IMR-90 (cell line): ENCODE results near the gene SERPINB2. TPM values are rescaled to one million over a fixed set of nuclear protein-coding genes. Genes with fewer than 3 reads are reported as not detected.

Source experiments
- ATAC-seq: fragments of 200-7000 bp; cut with Tn5 transposase; 2 replicates; pipeline ENCODE4 v1.9.1; 2020; ENCODE audit warnings: low read depth, mild to moderate bottlenecking, moderate library complexity
- BruUV-seq: library from RNA; stranded (reverse); fragments of 400-500 nt; replicated peaks from 2 replicates; lab custom pipeline; 2021; lab: Mats Ljungman, UMichigan
- CTCF ChIA-PET: fragments of 300-600 bp; formaldehyde crosslinking; extraction: SDS; loops from one replicate; lab custom pipeline; 2021; ENCODE audit warnings: antibody characterized with exemption; lab: Yijun Ruan, JAX
- POLR2A ChIA-PET: fragments of 300-600 bp; sonication (Branson Sonifier 250); formaldehyde crosslinking; loops from one replicate; lab custom pipeline; 2022; ENCODE audit warnings: antibody characterized with exemption; ENCODE audit not compliant: unreplicated experiment; lab: Charles Lee
- DNase-seq: peaks from one replicate; pipeline ENCODE4 v3.0.0; 2013
- H2AFZ ChIP-seq: replicated peaks from 2 replicates; pipeline ENCODE3; 2013; ENCODE audit warnings: low read length, mild to moderate bottlenecking; ENCODE audit not compliant: poor library complexity
- H2AK5ac ChIP-seq: 2 replicates; pipeline ENCODE4 v1.6.1; 2013; ENCODE audit warnings: low read depth, low read length, inconsistent platforms
- H2AK9ac ChIP-seq: replicated peaks from 2 replicates; pipeline ENCODE3; 2013; ENCODE audit warnings: mild to moderate bottlenecking, low read depth, low read length, moderate library complexity; ENCODE audit not compliant: poor library complexity
- H2BK120ac ChIP-seq: 2 replicates; pipeline ENCODE4 v1.6.1; 2013; ENCODE audit warnings: low read depth, low read length, inconsistent platforms
- H2BK15ac ChIP-seq: 3 replicates; pipeline ENCODE4 v1.6.1; 2013; ENCODE audit warnings: low read depth, low read length, inconsistent platforms
- H2BK20ac ChIP-seq: 2 replicates; pipeline ENCODE4 v1.6.1; 2013; ENCODE audit warnings: low read depth, mild to moderate bottlenecking, inconsistent platforms, low read length, moderate library complexity
- H2BK5ac ChIP-seq: 2 replicates; pipeline ENCODE4 v1.6.1; 2013; ENCODE audit warnings: mild to moderate bottlenecking, low read depth, low read length, inconsistent platforms; ENCODE audit not compliant: poor library complexity, severe bottlenecking
- H3K14ac ChIP-seq: replicated peaks from 2 replicates; pipeline ENCODE4 v1.6.1; 2013; ENCODE audit warnings: low read depth, low read length, inconsistent platforms
- H3K18ac ChIP-seq: 2 replicates; pipeline ENCODE4 v1.6.1; 2013; ENCODE audit warnings: low read depth, low read length, control low read depth
- H3K23ac ChIP-seq: 2 replicates; pipeline ENCODE4 v1.6.1; 2013; ENCODE audit warnings: low read depth, low read length, inconsistent platforms
- H3K27ac ChIP-seq: 2 replicates; pipeline ENCODE4 v1.5.1; 2013; ENCODE audit warnings: mild to moderate bottlenecking, control low read depth, low read length; ENCODE audit not compliant: insufficient read depth
- H3K27me3 ChIP-seq: 2 replicates; pipeline ENCODE4 v1.6.1; 2013; ENCODE audit warnings: low read length; ENCODE audit not compliant: control insufficient read depth, insufficient read depth
- H3K36me3 ChIP-seq: 2 replicates; pipeline ENCODE4 v1.6.1; 2013; ENCODE audit warnings: low read length, mixed read lengths; ENCODE audit not compliant: control insufficient read depth, insufficient read depth
- H3K4ac ChIP-seq: 2 replicates; pipeline ENCODE4 v1.6.1; 2013; ENCODE audit warnings: low read depth, low read length, inconsistent platforms
- H3K4me1 ChIP-seq: 2 replicates; pipeline ENCODE4 v1.6.1; 2013; ENCODE audit warnings: low read length, mixed read lengths; ENCODE audit not compliant: control insufficient read depth, insufficient read depth
- H3K4me2 ChIP-seq: 2 replicates; pipeline ENCODE4 v1.6.1; 2013; ENCODE audit warnings: low read depth, mild to moderate bottlenecking, control low read depth, low read length, moderate library complexity
- H3K4me3 ChIP-seq: 2 replicates; pipeline ENCODE4 v1.5.1; 2013; ENCODE audit warnings: low read depth, mild to moderate bottlenecking, control low read depth, low read length, moderate library complexity; ENCODE audit not compliant: insufficient read depth
- H3K56ac ChIP-seq: 2 replicates; pipeline ENCODE4 v1.6.1; 2013; ENCODE audit warnings: low read length, inconsistent platforms; ENCODE audit not compliant: insufficient read depth; ENCODE audit errors: extremely low read depth
- H3K79me1 ChIP-seq, 2 experiments: 2 replicates each; pipeline ENCODE4 v1.6.1; 2013; ENCODE audit warnings: low read length in 2 of 2, inconsistent platforms in 1 of 2, low read depth in 1 of 2
- H3K9ac ChIP-seq: 2 replicates; pipeline ENCODE4 v1.6.1; 2013; ENCODE audit warnings: low read depth, low read length, control low read depth
- H3K9me1 ChIP-seq: 2 replicates; pipeline ENCODE4 v1.6.1; 2013; ENCODE audit warnings: low read length, inconsistent platforms; ENCODE audit not compliant: insufficient read depth
- H3K9me3 ChIP-seq: 2 replicates; pipeline ENCODE4 v1.6.1; 2013; ENCODE audit warnings: low read length; ENCODE audit not compliant: control insufficient read depth, insufficient read depth
- H4K20me1 ChIP-seq: 2 replicates; pipeline ENCODE4 v1.6.1; 2013; ENCODE audit warnings: low read length, inconsistent platforms; ENCODE audit not compliant: insufficient read depth
- H4K5ac ChIP-seq: 2 replicates; pipeline ENCODE4 v1.6.1; 2013; ENCODE audit warnings: mild to moderate bottlenecking, low read depth, low read length, control low read depth
- H4K8ac ChIP-seq, 2 experiments: 2 replicates each; pipeline ENCODE4 v1.6.1; 2013; ENCODE audit warnings: low read depth in 2 of 2, low read length in 2 of 2, control low read depth in 1 of 2, inconsistent platforms in 1 of 2
- H4K91ac ChIP-seq: 2 replicates; pipeline ENCODE4 v1.6.1; 2013; ENCODE audit warnings: low read depth, low read length, inconsistent platforms; ENCODE audit not compliant: insufficient read depth
- MXI1 ChIP-seq: IDR thresholded peaks from 2 replicates; pipeline ENCODE4 v1.6.1; 2012; ENCODE audit warnings: low read depth, mild to moderate bottlenecking, low read length, moderate library complexity, borderline replicate concordance
- POLR2A ChIP-seq: IDR thresholded peaks from 2 replicates; pipeline ENCODE4 v1.6.1; 2012; ENCODE audit warnings: mild to moderate bottlenecking, low read depth, low read length
- WGBS, 2 experiments: methylation state at CpG; one replicate each; pipeline versions ENCODE4 v1.1.5 to v1.1.7; 2013; ENCODE audit warnings: missing lambda C conversion rate in 2 of 2; ENCODE audit not compliant: insufficient read length in 1 of 2; ENCODE audit errors: extremely low coverage in 2 of 2; 5-methylcytosine and 5-hydroxymethylcytosine counted together
- dilution Hi-C: fragments of 300-500 bp; cut with HindIII; formaldehyde crosslinking; loops from one replicate; pipeline ENCODE4 v1.14.3; 2018; ENCODE audit warnings: low sequenced_read_pairs; ENCODE audit not compliant: unreplicated experiment
- in situ Hi-C: fragments of 300-500 bp; cut with MboI; formaldehyde crosslinking; loops from 3 replicates; pipeline ENCODE4 v1.14.3; 2019; ENCODE audit warnings: low sequenced_read_pairs, inconsistent platforms, mixed read lengths
- intact Hi-C: fragments of 100-400 bp; cut with micrococcal nuclease; formaldehyde crosslinking; loops from 2 replicates; pipeline ENCODE4 v1.10.0; 2022
- polyA plus RNA-seq, 3 experiments: library from polyadenylated mRNA; depleted of rRNA; stranded (reverse); fragments of >200 nt; gene quantifications; 2 replicates each; pipeline ENCODE4 v1.2.3, GENCODE V29; 2012; ENCODE audit warnings: low replicate concordance in 1 of 3
- total RNA-seq: library from RNA; depleted of rRNA; stranded (reverse); fragments of >200 nt; gene quantifications from 2 replicates; pipeline ENCODE4 v1.2.3, GENCODE V29; 2012

The SERPINB2 gene
- total and polyA plus RNA-seq, 2 of the 4 experiments (the other 2 are of a cell fraction), result 32.1 to 43.0 TPM

DNA sequence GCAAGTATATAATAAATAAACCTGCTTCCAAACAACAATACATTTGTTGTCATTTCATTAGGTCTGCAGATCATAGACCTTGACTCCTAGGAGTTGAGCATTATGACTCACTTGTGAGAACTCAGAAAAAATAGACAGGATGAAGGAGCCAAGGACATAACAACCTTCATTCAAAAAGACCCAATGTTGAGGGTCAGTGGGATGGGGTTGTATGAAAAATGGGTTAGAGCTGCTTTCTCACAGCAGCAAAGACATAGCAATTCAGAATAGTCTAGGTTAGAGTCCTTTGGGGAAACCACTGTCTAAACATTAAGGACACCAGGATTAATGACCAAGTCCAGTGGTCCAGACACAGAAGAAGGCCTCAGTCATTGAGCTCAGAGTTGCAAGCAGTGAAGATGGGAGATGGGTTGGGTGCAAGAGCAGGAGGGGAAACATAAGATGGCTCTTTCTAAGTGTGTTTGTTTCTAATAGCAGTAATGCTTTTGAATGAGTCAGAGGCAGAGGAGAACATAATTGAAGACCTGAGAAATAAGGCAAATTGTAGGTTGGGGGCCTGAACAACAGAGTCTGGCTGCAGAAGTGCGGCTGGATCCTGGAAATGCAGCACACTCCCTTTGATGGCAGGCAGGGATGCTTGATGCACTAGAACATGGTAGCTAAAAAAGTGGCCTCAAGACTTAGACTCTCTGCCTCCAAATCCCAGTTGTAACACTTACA lies 16.5 kb downstream of the SERPINB2 start:
- DNase-seq (no peak), ATAC-seq (no peak)
- Histone ChIP-seq H3K4me3 (no peak overlapping the region), H3K9ac (no peak overlapping the region), H2BK15ac (no peak overlapping the region), H2AFZ (no peak overlapping the region), H2BK20ac (no peak overlapping the region), H3K9me3 (no peaks in the 10 kb centered on the region), H2BK5ac (no peak overlapping the region), H2AK5ac (no peak overlapping the region), H2AK9ac (no peak overlapping the region), H2BK120ac (no peak overlapping the region), H3K27ac (no peak overlapping the region), H3K14ac (no peak overlapping the region), H3K9me1 (no peaks in the 10 kb centered on the region), H3K4ac (no peak overlapping the region), H3K36me3 (no peaks in the 10 kb centered on the region), H3K23ac (no peak overlapping the region), H3K56ac (no peak overlapping the region), H4K8ac (no peak overlapping the region), H3K18ac (no peak overlapping the region), H4K20me1 (no peaks in the 10 kb centered on the region), H3K27me3 (peaks cover 2% of the 10 kb centered on the region; the same call in 1 of the 2 replicates), H3K79me1 (no peaks in the 10 kb centered on the region), H3K4me2 (no peak overlapping the region), H3K4me1 (no peaks in the 10 kb centered on the region), H4K5ac (no peak overlapping the region), H4K91ac (no peak overlapping the region)
- BruUV-seq, result no TSS peak
- no CpG with 5 or more reads among the region's 1 CpG for WGBS, 2 experiments
- ChIA-PET CTCF (interaction anchor here (1.4 kb wide), 1 partner anchor 14 kb away, joined by 3 read pairs; no protein-coding TSS in a partner anchor), POLR2A (no interaction called here)
- dilution Hi-C loops (no loop called here), intact Hi-C loops (no loop called here), in situ Hi-C loops (no loop called here)
- TF ChIP-seq MXI1 (no peak), POLR2A (0 out of 2 replicates have a peak, but pooled peaks have one; percentile 19)
